GM18951 (cell line): Measurements from ENCODE around the gene CYP3A5.
"Not testable (repeated sequence)": the region's sequence is repeated elsewhere in the genome, so short reads cannot be mapped to it uniquely, and the experiment has no call there.

Experiments
- POLR2A ChIP-seq: IDR thresholded peaks from 4 replicates; pipeline ENCODE4 v1.6.1; 2011; ENCODE audit warnings: mild to moderate bottlenecking; ENCODE audit not compliant: insufficient read length, insufficient read depth; ENCODE audit errors: extremely low read depth
- in situ Hi-C: fragments of 300-500 bp; cut with MboI; formaldehyde crosslinking; loops from one replicate; pipeline ENCODE4 v1.12.0; 2022; ENCODE audit warnings: low sequenced_read_pairs, mixed read lengths, inconsistent platforms; ENCODE audit not compliant: unreplicated experiment

The CYP3A5 gene

DNA sequence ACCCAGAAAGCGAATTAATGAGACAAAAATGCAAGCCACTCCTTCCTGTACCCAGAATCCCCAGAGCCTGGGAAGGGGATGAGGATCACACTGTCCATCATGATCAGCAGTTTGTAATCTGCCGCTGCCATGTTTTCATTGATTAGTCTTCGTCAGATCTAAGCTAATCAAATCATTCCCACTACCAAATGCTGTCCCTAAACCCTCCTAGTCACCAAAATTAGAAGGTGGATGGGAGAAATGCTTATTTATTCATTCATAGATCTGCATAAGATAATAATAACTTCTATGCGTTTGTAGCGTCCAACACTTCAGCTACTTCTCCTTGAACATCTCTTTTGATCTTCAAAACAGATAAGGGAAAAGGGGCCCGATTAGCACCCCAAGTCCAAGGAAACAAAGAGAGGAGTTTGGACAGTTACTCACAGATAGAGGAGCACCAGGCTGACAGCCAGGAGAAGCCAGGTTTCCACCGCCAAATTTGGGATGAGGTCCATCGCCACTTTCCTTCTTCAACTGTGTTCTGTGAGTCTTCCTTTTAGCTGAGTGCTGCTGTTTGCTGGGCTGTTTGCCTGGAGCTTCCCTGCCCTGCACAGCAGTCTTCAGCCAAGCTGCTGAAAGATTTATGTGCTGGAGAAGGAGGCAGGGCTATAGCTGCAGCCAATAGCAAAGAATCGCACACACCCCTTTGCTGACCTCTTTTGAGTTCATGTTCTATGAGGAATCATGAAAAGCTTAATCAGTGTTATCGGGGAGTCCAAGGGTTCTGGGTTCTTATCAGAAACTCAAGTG lies at the start of gene CYP3A5:
CYP3A5 (minus strand) TSS at position 597 of the 792 bp plus-strand sequence; CDS start at position 497, 100 bp downstream.
- in situ Hi-C loops = no loop called here
- TF ChIP-seq POLR2A = no peak

DNA sequence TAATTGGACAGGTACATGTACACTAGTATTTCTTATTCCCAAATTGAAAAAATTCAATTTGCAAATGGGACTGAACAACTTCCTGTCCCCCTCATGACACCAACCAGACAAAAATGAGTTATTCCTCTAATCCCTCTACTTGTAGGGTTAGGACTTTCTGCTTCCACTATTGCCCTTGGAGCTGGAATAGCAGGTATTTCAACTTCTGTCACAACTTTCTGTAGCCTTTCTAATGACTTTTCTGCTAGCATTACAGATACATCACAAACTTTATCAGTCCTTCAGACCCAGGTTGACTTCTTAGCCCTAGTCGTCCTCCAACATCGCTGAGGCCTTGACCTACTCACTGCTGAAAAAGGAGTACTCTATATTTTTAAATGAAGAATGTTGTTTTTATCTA lies 48.8 kb upstream of the CYP3A5 start:
- in situ Hi-C loops = no loop called here
- TF ChIP-seq POLR2A = no peak

DNA sequence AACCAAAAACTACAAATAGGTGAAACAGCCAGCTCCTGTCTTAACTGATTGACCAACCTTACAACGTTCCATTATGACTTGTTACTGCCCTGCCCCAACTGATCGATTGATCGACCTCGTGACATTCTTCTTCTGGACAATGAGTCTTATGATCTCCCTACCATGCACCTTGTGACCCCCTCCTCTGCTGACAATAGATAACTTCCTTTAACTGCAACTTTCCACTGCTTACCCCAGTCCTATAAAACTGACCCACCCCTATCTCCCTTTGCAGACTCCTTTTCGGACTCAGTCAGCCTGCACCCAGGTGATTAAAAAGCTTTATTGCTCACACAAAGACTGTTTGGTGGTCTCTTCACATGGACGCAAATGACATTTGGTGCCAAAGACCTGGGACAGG lies 43.4 kb upstream of the CYP3A5 start:
- in situ Hi-C loops = not testable (repeated sequence)

DNA sequence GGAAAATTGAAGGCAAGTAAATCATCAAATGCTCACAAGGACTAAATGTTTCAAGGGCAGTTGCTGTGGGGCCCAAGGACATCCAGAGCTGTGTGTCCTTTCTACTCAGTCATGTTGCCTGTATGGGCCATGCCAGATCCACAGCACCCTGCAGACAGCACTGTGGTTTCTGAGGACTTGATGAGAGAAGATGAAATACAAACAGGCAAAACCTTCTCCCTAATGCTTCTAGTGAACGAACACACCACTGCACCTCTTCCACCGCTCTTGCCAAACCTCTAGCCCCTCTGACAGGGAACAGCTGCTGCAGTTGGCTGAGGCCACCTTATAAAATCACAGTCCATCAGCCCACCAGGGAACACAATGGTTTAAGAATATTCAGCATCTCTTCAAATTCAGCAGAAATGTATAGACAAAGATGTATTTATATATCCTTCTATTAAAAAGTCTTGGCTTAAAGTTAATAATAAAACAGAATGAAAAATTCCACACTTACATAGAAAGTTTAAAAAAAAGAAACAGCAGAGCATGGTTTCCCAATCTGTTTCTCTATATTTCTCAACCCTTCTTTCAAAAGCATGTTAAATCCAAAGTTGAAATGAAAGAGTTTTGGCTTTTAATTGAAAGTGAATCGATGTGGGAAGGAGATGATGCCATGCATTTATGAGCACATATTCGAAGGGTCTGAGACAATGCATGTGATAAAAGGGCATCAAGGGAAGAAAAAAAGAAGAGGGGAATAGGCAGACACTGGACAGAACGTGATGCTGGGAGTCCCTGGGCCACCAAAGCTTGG lies 41.2 kb upstream of the CYP3A5 start:
- in situ Hi-C loops = no loop called here
- no peak for TF ChIP-seq POLR2A

DNA sequence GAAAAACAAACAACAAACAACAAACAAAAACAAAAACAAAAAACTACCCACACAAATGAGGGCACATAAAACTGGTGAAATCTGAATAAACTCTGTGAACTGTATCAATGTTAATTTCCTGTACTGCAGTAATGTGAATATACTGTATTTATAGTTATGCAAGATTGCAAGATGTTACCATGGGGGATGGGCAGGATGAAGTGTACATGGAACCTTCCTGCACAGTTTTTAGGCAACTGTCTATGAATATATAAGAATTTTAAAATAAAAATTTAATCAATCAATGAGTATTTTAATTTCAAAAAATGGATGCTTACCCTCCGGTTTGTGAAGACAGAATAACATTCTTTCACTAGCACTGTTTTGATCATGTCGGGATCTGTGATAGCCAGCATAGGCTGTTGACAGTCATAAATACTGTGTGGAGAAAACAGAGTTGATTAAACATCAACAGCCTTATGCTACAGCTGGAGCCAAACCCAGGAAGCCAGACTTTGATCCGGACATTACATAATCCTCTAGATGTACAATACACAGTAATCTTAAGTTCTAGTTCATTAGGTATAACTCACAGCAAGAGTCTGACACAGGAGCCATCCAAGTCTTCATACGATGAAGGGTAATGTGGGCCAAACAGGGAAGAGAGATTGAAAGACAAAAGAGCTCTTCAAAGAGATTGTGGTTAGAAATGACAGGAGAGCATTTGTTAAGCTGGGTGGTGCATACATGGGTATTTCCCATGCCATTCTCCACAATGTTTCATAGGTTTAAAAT lies 40.4 kb upstream of the CYP3A5 start:
- in situ Hi-C loops = no loop called here
- TF ChIP-seq POLR2A = no peak

DNA sequence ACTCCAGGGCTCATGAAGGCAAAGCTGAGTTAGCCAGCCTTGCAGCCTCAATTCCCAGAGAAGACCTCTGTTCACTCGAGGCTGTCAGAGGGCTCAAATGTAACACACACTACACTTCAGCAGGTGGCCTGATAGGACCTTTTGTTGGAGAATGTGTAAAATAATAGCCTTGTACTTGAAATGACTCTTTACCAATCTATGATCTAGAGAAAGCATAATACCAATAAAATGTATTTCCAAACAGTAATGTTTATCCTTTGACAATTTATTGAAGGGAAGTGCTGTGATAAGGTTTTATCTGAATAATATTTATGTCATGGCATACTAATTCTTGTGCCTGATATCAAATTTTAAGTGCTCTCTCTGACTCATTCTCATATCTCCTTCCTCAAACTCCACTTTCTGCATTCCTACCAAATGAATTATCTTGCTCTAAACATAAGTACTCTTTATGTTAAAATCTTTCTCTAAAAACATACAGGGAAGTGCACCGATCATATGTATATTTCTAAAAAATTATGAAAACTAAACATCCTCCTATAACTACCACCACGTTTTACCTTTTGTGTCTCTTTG lies 34.3 kb upstream of the CYP3A5 start:
- TF ChIP-seq POLR2A = no peak
- in situ Hi-C loops = no loop called here

DNA sequence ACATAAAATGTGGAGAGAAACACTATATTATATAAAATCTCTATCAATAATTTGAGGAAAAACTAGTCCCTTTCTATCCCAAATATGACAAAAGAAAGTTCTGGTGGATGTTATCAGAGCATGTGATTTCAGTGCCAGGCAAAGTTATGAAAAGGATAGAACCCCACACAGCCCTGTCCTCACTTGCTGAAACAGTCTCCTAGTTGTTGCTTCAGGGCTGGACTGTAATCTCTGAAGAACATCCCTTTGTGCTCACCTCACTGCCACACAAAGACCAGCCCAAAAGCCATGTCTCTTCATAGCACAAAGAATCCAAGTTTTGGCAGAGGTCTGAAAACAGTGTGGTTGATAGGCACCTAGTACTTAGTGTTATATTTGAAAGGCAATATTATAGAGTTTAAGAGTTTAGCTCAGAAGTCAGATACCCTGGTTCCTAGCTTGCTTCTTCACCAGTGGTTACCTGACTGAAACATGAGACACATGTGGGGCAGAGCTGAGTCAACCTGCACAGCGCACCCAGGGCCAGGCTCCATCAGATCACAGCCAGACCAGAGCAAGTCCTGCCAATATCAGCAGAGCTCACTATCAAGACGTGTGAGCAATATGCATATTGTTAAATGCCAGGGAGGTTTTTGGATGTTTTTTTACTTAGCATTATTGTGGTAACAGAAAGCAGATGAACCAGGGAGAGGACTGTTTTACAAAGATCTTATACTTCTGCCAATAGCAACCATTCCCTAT lies 30.2 kb upstream of the CYP3A5 start:
- in situ Hi-C loops = no loop called here
- no peak for TF ChIP-seq POLR2A

DNA sequence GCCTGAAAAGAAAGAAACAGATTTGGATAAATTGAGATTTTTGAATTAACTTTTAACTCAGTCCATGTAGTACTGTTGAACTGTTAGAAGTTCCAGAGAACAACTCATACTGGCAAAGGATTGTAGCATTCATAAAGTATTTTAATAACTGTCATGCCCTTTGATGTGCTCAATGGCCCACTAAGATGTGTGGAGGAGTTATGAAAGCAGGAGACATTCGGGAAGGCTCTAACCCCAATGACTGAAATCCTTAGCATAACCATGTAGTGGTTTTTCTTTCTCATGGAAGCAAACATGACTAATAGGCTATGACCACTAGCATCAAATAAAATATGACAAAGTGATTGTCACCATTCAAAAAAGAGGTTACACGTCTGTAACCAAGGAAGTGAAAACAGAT lies 29.5 kb upstream of the CYP3A5 start:
- in situ Hi-C loops = no loop called here

DNA sequence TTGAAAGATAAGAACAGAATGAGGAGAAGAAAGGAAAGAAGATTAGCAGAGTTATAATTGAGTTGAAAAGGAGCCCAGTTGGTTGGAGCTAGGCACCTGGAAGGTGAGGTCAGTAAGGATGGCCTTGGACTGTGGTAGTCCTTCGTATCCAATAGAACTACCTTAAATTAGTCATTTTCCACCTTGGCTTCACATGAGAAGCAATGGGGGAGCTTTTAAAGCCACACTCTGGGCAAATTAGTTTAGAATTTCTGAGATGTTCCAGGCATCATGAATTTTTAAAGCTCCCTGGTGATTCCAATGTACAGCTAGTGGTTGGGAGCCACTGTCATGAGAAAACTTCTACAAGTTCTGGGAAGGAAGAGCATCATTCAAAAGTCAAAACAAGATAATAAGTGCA lies 27.3 kb upstream of the CYP3A5 start:
- in situ Hi-C loops = no loop called here
- TF ChIP-seq POLR2A = no peak

More for the DNA sequence above, 29.5 kb upstream of the CYP3A5 start:
- no peak for TF ChIP-seq POLR2A

DNA sequence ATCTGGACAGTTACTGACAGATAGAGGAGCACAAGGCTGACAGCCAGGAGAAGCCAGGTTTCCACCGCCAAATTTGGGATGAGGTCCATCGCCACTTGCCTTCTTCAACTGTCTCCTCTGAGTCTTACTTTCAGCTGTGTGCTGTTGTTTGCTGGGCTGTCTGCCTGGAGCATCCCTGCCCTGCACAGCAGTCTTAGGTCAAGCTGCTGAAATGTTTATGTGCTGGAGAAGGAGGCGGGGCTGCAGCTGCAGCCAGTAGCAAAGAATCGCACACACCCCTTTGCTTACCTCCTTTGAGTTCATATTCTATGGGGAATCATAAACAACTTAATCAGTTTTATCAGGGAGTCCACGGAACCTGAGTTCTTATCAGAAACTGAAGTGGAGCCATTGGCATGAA lies 20.1 kb upstream of the CYP3A5 start:
- in situ Hi-C loops = no loop called here
- TF ChIP-seq POLR2A = no peak

DNA sequence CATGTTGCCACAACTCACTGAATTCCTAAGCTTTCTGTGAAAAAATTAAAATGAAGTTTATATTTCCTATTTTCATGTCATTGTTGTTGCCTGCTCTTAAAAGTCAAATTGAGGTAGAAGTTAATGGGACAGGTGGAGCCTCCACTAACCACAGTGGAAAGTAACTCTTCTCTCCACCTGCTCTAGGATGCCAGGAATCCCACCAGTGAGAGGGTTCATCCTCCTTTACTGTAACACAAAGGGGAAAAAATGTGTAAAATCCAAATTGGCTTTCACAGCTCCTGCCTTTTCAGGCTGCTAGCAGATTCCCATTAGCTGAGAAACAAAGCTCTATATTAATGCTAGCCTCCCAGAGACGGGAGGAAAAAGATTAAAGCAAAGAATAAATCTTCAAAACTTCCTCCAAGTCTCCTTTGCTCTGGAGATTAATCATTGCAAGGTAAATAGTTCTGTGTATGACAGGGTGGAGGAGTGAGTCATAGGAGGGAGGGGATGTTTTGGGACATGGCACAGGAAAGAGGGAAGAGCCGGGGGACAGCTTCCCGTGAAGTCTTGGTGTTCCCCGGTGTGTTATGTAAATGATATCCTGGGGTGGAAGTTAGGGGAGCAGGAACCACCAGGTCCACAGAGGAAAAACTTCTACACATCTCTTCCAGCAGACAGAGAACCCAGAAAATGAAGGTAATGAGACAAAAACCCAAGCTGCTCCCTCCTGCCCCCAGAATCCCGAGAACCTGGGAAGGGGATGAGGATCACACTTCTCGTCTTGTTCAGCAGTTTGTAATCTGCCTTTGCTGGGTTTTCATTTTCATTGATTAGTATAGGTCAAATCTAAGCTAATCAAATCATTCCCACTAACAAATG lies 19.3 kb upstream of the CYP3A5 start:
- in situ Hi-C loops = not testable (repeated sequence)

DNA sequence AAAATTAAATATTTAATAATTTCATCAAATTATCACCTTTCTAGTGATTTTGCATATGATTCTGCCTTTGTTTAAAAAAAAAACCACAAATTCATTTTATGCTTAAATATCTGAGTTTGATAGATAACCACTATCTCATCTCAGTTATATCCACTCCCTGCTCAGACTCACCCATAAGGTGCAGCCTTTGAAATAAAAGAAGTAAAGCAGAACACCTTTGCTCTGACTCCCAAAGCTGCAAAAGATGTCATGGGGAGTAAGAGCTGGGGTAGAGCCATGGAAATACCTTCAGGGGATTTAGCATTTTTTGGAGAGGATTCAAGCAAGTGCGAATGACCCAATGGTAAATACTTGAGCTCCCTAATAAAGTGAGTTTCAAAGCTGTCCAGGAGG lies 15.1 kb upstream of the CYP3A5 start:
- TF ChIP-seq POLR2A = no peak
- in situ Hi-C loops = no loop called here
